K562 (cell line): ENCODE measurements around the gene EXOC3L1. TPM values are rescaled to one million over a fixed set of nuclear protein-coding genes. Genes with fewer than 3 reads are reported as not detected.

Experiments used
- ATF6 ChIP-seq: sonication (generic); formaldehyde crosslinking; IDR thresholded peaks from 2 replicates; pipeline ENCODE4 v1.4.0; 2020; ENCODE audit warnings: mild to moderate bottlenecking, missing genetic modification reagents
- HDAC8 ChIP-seq: fragments of 450-650 bp; IDR thresholded peaks from 2 replicates; pipeline ENCODE4 v1.6.1; 2016; ENCODE audit warnings: mild to moderate bottlenecking, missing genetic modification characterization, moderate library complexity, missing compliant biosample characterization
- HEY1 ChIP-seq: fragments of 250-450 bp; sonication (Bioruptor Pico); IDR thresholded peaks from 2 replicates; pipeline ENCODE4 v1.5.0; 2020; ENCODE audit warnings: mild to moderate bottlenecking, moderate library complexity, borderline replicate concordance
- ILK ChIP-seq: fragments of 450-650 bp; IDR thresholded peaks from 2 replicates; pipeline ENCODE4 v1.6.1; 2016; ENCODE audit warnings: missing genetic modification characterization, low read depth, mild to moderate bottlenecking, missing compliant biosample characterization, moderate library complexity, borderline replicate concordance
- MYNN ChIP-seq, 2 experiments: sonication (generic); formaldehyde crosslinking in 1 of 2; IDR thresholded peaks; 2 replicates each; pipeline versions ENCODE4 v1.5.0 to v1.6.1; 2016 to 2020; ENCODE audit warnings: antibody characterized with exemption in 1 of 2, missing genetic modification reagents in 1 of 2
- POLR2AphosphoS5 ChIP-seq: IDR thresholded peaks from 2 replicates; pipeline ENCODE4 v1.6.1; 2011; ENCODE audit warnings: mild to moderate bottlenecking, low read depth, low read length, moderate library complexity; ENCODE audit not compliant: control insufficient read depth, insufficient read depth
- RUNX1 ChIP-seq: sonication (generic); IDR thresholded peaks from 2 replicates; pipeline ENCODE4 v1.6.1; 2016; ENCODE audit warnings: antibody characterized with exemption, low read depth
- TAF15 ChIP-seq: fragments of 200-400 bp; formaldehyde crosslinking; IDR thresholded peaks from 2 replicates; pipeline ENCODE4 v1.6.1; 2017; ENCODE audit warnings: mild to moderate bottlenecking, low read depth, low read length, moderate library complexity
- ZNF347 ChIP-seq: fragments of 450-650 bp; formaldehyde crosslinking; IDR thresholded peaks from 2 replicates; pipeline ENCODE4 v1.4.0; 2020; ENCODE audit warnings: low read depth, mild to moderate bottlenecking, moderate library complexity
- ZNF766 ChIP-seq: fragments of 200-800 bp; sonication (Bioruptor generic); conservative IDR thresholded peaks from 2 replicates; pipeline ENCODE4 v1.6.1; 2016; ENCODE audit warnings: missing genetic modification characterization, missing compliant biosample characterization
- polyA plus RNA-seq, 8 experiments: library from polyadenylated mRNA; depleted of rRNA in 4 of 8; stranded (reverse) in 5 of 8; unstranded in 3 of 8; fragments of >200 nt; fragmentation: Nextera tagmentation in 2 of 8; fragmentation: Illumina TruSeq in 1 of 8; extraction: Ambion mirVana in 2 of 8; extraction: Trizol in 1 of 8; gene quantifications; 2 replicates each; pipeline versions ENCODE4 v1.2.1 to v1.2.3, GENCODE V29; 2011 to 2014; ENCODE audit warnings: inconsistent platforms in 1 of 8, missing spikeins in 1 of 8
- total RNA-seq, 7 experiments: library from RNA; depleted of rRNA in 6 of 7; stranded (reverse); fragments of >200 nt in 6 of 7; fragmentation: Illumina TruSeq in 2 of 7; extraction: Trizol in 2 of 7; gene quantifications; 2 replicates each; pipeline versions ENCODE4 v1.2.1 to v1.2.3, GENCODE V29; 2011 to 2021; ENCODE audit warnings: low replicate concordance in 1 of 7
- TF ChIP-seq, protein P1 (sequence below): conservative IDR thresholded peaks from 2 replicates; pipeline ENCODE4 v1.6.1; 2011; ENCODE audit warnings: low read depth, mild to moderate bottlenecking, low read length; ENCODE audit not compliant: control insufficient read depth
- TF ChIP-seq, protein P2 (sequence below): fragments of 250-450 bp; sonication (Bioruptor Pico); IDR thresholded peaks from 2 replicates; pipeline ENCODE4 v1.5.0; 2021; ENCODE audit warnings: mild to moderate bottlenecking, borderline replicate concordance

Gene EXOC3L1
- total and polyA plus RNA-seq, 9 of the 15 experiments (the other 6 are each of a cell fraction or from before 2014, with no cell fraction given), result 0.08 TPM; not detected in 8

DNA sequence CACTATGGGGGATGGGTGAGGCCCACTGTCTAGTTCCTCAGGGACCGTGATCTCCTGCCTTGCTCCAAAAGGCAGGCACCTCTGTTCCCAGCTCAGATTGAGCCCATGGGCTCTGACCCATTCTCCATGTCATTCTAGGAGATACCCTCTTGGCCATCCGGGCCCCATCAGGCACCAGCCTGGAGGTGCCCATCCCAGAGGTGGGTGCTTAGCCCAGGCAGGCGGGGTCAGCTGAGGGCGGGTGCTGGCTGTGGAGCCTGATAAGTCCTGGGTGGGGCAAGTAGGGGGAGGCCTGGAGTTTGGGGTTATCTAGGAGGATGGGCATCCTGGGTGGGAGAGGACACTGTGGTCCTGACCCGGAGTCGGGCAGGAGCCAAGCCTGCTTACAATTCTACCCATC lies 4.3 kb upstream of the EXOC3L1 start (continued):
- TF ChIP-seq, protein P1, sequence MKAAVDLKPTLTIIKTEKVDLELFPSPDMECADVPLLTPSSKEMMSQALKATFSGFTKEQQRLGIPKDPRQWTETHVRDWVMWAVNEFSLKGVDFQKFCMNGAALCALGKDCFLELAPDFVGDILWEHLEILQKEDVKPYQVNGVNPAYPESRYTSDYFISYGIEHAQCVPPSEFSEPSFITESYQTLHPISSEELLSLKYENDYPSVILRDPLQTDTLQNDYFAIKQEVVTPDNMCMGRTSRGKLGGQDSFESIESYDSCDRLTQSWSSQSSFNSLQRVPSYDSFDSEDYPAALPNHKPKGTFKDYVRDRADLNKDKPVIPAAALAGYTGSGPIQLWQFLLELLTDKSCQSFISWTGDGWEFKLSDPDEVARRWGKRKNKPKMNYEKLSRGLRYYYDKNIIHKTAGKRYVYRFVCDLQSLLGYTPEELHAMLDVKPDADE, result 0 out of 2 replicates have a peak, but pooled peaks have one; percentile 50
- TF ChIP-seq TAF15 (no peak), ILK (tag) (no peak), HEY1 (CRISPR knock-in tag) (no peak), ZNF347 (no peak), POLR2AphosphoS5 (0 out of 2 replicates have a peak, but pooled peaks have one; percentile 15), ATF6 (no peak), MYNN (IDR thresholded peaks at IDR 0.05) (peak; percentile 51; the same call in 1 of the 2 replicates), MYNN (CRISPR knock-in tag; IDR thresholded peaks at IDR 0.05) (no peak), HDAC8 (tag) (no peak), RUNX1 (no peak), ZNF766 (CRISPR knock-in tag) (no peak)
- TF ChIP-seq, protein P2, sequence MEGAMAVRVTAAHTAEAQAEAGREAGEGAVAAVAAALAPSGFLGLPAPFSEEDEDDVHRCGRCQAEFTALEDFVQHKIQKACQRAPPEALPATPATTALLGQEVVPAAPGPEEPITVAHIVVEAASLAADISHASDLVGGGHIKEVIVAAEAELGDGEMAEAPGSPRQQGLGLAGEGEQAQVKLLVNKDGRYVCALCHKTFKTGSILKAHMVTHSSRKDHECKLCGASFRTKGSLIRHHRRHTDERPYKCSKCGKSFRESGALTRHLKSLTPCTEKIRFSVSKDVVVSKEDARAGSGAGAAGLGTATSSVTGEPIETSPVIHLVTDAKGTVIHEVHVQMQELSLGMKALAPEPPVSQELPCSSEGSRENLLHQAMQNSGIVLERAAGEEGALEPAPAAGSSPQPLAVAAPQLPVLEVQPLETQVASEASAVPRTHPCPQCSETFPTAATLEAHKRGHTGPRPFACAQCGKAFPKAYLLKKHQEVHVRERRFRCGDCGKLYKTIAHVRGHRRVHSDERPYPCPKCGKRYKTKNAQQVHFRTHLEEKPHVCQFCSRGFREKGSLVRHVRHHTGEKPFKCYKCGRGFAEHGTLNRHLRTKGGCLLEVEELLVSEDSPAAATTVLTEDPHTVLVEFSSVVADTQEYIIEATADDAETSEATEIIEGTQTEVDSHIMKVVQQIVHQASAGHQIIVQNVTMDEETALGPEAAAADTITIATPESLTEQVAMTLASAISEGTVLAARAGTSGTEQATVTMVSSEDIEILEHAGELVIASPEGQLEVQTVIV, result no peak
- TF ChIP-seq, all 486 proteins: peak for 8
